Left renal cortex interstitium (tissue), 4 donors: ENCODE measurements around the gene HOXC6. TPM values are rescaled to one million over a fixed set of nuclear protein-coding genes. Genes with fewer than 3 reads are reported as not detected.

Experiments
- DNase-seq, 4 donors: peaks; one replicate each; pipeline ENCODE4 v3.0.0-alpha.2; 2013; ENCODE audit warnings: low read depth in 4 of 4, low spot score in 2 of 4, missing footprints in 1 of 4
- polyA plus RNA-seq, 4 donors: library from polyadenylated mRNA; unstranded; fragments of 120-200 nt; gene quantifications; one replicate each; pipeline ENCODE4 v1.2.1, GENCODE V29; 2013; ENCODE audit not compliant: insufficient read length in 4 of 4

Gene HOXC6
- polyA plus RNA-seq, 4 donors = 23.8 to 49.8 (median 39.7) TPM

DNA sequence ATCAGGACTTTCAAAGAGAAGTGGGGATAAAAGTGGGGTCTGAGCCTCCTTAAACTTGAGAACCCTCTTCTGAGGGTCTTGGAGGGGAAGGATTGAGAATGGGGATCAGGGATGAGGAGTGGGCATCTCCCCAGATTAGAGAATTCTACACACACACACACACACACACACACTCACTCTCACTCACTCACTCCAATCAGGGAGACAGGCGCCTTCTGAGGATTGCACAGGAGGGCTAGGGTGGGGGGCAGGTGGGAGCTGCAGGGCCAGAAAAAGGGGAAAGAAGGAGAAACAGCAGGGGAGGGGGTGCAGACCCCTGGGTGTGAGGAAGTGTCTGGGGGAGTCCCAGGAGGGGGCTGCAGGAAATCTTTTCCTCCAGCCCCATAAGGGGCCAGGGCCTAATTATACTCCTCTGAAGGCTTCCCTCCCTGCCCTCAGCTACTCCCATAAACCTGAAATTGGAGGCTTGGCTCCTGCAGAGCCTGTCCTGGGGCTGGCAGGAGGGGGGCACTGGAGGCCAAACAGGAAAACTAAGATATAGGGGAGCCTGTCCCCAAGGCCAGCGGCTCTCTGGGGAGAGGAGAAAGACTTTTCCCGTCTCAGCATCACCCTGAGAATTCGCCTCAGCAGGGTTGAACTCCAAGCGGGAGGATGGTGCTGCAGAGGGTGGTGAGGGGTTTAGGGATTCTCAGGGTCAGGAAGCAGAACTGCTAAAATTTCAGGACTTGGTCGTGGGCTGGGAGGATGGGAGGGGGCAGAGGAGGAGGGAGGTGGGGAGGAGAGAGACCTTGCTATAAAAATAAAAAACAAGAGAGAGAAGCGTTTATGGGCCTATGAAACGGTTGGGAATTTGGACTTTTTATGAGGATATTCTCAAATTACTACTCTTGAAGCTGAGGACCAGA lies 26.7 kb upstream of the HOXC6 start:
- DNase-seq = no peak

DNA sequence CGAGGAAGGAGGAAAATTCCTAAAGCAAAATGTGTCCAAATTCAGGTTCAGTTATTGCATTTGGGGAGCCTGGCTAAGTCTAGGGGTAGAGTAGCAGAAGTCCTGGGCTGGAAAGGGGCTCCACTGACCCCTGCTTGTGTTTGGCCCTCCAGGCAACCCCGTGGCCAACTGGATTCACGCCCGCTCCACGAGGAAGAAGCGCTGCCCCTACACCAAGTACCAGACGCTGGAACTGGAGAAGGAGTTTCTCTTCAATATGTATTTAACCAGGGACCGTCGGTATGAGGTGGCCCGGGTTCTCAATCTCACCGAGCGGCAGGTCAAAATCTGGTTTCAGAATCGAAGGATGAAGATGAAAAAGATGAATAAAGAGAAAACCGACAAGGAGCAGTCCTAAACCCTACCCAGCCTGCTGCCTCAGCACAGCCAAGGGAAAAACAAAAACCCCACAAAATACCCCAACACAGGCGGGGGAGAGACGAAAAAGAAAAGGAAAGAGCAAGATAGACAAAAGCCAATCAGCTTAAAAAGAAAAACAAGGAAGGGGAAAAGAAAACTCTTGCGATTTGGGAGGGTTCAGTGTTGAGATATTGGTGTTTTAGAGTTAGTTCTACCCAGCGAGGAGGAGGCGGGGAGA lies 25.8 kb upstream of the HOXC6 start:
- no peak for DNase-seq

DNA sequence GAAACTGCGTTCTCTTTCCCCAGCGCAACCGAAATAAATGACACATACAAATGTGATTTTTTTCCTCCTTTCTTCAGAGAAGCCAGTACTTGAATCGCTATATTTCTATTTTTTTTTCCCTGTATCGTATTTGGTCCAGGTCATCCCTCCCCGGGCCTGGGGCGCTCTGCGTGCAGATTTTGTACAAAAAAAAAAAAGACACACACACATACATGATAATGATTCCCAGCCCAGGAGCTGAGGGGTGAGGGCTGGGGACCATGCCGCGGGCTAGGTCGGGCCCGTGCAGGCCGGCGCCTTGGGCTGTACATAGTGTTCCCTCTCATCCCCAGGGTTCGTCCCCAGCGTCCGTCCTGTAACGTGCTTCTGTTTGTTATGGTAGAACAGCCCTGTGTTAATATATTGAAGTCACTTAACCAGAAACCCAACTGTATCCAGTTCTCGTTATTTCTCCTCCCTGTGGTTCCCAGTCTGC lies 25.3 kb upstream of the HOXC6 start:
- no peak for DNase-seq

DNA sequence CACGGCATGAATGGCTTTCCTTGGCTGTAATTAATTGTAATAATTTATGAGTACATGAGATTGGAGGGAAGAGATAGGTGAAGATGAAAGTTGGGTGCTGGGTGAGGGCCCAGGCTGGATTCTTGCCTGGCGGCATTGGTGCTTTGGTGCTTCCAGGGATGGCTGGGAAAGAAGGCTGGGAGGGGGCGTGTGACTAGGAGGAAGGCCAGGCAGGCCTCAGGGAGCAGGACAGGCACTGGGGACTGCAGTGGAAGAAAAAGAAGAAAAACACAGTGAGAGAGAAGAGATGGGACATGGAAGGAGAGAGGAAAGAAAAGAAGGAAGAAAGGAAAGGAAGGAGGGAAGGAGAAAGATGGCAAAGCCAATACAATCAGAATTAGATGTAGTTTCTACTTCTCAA lies 24.6 kb upstream of the HOXC6 start:
- DNase-seq = no peak

DNA sequence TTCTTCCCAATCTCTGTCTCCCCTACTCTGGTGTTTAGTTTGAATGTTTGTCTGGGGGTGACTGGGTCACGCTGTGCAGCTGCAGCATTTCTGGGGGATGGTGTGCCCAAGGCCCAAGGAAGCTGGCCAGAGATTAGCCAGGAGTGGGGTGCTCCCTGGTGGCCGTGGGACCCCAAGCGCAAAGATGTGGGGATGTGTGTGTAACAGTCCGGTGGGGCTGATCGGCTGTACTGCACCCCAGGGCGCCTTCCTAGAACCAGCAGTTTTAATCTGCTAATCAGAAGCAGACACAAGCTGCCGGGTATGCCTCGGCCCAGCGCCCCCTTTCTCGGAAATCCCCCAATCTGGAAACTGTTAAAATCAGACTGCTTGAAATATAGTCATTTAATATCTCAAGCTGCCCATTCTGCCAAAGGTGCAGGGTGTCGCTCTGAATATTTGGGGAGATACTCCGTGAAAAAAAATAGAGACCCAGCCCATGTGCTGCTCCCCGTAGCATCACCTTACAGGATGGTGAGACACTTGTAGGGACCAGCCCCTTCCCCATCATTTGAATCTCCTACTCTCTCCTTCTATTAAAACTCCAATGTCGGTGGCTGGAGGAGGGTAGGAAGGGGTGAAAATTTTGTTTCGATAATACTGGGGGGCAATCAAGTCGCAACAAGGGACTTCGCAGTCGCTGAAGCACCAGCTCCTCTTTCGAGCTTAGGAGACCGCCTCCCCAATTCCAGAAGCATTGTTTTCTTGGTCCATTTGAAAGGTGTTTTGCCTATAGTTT lies 24.0 kb upstream of the HOXC6 start:
- DNase-seq = no peak

DNA sequence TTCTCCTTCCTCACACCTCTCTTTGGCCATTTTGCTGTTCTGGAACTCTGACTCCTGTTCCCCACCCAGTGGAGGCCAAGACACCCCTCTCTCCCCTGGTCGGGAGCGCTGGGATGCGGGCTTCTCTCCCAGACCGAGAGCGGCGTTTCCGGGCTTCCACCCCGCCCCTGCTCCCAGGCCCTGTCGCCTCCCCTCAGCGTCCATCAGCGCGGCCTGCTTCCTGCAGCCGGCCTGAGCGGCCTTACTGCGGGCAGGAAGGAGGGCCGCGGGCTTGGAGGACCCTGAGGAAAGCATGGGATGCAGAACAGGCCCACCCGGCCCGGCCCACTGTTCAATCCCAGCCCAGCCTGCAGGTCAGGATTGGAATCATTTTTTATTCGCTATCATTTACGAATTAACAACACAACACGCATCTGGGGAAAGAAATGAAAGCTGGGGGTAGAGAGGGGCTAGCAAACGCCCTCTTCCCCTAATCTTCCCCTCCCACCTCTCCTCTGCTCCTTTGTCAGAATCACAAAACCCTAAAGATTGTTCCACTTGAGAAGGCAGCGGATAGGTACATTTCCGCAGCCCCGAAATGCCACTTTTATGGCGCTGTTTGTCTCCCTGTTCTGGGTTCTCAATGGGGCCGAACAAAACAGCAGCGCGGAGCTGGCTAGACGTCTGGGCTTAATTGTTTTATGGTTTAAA lies 23.3 kb upstream of the HOXC6 start:
- no peak for DNase-seq

DNA sequence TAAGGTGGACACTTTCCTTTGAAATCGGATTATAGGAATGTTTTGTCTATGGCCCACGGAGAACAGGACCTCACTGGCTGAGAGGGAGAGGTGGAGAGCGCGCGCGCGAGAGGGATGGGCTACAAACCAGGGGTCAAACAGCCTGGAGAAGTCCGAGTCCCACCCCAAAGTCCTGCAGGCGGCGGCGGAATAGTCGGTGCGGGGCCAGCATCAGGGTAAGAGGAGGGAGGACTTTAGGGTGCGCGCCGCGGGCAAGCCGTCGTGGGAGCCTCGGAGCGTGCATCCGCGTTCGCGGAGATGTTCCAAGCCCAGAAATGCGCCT lies 22.7 kb upstream of the HOXC6 start:
- DNase-seq = no peak

DNA sequence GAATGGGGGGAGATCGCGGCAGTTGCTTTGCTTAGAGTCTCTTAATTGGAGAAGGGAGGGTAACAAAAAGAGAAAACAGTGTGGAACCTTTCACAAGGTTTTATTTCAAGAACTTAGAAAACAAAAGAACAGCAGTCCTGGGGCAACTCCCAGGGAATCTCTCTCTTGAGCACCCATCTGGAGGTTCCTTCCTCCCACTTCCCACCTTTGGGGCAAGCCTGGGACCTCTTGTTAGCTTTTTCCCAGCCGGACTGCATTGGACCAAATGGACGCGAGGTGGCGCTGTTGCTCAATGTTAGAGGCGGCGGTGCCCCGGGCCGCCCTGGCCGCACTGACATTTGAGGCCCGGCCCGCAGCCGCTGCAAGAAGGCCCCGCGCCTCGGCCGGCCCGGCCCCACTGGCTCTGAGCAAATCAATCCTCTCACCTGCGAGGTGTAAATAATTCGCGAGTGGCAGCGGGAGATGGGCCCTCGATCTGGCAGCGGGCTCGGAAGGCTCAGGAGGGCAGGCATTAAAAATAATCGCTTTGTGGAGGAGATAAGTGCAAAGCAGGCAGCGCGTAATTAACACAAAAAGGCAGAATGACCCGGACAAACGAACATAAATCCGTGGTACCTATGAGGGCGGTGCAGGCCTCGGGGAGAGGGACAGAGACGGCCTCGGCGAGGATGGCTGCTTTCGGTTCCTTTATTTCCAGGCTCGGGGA lies 22.2 kb upstream of the HOXC6 start:
- DNase-seq = peak in 3 of 4 donors; percentile 87 to 94 (median 93)

DNA sequence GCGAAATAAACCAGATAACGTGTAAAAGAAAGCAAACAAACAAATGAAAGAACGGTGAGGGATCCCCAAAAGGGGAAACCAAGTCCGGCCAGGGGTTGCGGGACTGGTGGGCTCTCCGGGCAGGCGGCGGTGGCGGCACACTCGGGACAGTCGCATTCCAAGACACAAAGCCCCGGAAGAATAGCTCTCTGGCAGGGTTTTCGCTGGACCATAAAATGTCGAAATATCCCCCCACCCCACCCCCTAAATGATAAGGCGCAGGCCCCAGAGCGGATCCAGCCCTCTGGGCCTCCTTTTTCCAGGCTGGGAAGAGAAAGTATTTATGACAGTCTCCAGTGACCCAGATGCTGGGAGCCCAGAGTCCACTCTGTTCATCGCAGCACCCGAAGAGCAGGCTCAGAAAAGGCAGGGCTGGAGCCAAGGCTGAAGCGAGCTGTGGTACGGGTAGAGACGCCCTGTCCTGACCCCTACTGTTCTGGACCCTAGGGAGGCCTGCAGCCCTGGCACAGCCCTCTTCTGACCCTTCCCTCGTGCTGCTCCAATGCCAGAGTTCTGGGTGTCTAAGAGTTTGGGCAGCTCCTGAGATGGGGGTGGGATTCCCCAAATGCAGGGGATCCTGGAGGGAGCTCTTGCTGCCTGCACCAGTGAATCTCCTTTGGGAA lies 21.6 kb upstream of the HOXC6 start:
- DNase-seq = no peak

DNA sequence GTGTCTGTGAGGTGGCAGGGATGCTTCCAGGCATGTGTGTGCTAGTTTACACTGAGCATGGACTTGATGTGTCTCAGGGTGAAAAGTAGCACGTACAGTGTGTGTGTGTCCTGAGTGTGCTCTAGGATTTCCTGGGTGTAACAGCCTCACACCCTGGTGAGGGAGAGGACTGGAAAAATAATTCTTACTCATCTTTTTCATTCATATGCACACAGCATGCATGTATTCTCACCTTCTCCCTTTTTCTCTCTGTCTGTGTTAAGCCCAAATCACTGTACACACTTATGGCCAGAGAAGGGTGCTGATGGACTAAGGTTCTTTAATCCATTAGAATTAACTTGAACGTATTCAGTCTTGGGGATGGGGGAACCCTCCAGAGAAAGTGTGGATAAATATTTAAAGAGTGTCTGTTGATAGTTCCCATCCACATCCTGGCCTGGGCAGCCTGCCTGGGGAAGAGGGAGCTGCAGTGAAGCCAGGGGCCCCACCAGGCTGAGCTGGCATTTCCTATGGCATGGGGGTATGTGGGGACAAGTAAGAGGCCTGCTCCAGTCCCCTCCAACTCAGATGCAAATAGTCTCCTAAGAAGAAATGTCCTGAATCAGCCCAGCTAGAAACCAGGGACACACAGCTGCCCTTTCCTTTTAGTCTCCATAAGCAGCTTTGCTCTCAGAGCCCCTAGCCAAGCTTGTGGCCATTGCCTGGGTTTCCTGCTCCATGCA lies 20.5 kb upstream of the HOXC6 start:
- no peak for DNase-seq

DNA sequence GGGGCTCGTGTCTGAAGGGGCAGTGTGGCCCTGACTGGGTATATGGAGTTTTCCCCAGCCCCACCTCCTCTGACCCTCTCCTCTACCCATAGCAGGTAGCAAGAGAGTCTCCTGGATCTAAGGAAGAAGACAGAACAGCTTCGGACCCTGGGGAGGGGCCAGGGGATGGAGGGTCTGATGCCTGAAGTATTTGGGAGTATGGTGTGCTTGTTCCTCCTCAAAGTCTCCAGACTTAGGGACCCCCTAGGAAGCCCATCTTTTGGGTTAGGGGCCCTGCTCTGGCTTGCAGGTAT lies 20.0 kb upstream of the HOXC6 start:
- DNase-seq = no peak

DNA sequence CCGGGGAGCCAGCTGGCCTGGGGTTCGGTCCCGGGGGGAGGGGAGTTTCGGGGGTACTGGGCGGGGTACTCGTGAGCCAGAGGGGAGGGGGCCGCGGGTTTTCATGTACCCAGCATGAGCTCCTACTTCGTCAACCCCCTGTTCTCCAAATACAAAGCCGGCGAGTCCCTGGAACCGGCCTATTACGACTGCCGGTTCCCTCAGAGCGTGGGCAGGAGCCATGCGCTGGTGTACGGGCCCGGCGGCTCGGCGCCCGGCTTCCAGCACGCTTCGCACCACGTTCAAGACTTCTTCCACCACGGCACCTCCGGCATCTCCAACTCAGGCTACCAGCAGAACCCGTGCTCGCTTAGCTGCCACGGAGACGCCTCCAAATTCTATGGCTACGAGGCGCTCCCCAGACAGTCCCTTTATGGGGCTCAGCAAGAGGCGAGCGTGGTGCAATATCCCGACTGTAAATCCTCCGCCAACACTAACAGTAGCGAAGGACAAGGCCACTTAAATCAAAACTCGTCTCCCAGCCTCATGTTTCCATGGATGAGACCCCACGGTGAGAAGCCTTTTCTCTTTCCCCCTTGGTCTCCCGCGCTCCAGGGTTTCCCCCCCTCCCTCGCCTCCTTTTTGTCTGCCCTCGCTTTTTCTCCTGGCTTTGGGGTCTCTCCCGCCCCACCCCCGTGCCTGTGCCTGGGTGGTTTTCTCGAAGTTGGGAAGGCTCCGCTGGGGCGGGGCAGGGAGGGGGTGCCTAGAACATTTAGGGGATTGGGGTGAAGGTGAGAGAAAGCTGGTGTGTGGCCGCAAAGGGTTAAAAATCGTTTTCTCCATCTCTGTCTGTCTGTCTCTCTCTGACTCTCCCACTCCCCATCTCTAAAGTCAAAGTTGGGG lies 18.8 kb upstream of the HOXC6 start:
- no peak for DNase-seq

DNA sequence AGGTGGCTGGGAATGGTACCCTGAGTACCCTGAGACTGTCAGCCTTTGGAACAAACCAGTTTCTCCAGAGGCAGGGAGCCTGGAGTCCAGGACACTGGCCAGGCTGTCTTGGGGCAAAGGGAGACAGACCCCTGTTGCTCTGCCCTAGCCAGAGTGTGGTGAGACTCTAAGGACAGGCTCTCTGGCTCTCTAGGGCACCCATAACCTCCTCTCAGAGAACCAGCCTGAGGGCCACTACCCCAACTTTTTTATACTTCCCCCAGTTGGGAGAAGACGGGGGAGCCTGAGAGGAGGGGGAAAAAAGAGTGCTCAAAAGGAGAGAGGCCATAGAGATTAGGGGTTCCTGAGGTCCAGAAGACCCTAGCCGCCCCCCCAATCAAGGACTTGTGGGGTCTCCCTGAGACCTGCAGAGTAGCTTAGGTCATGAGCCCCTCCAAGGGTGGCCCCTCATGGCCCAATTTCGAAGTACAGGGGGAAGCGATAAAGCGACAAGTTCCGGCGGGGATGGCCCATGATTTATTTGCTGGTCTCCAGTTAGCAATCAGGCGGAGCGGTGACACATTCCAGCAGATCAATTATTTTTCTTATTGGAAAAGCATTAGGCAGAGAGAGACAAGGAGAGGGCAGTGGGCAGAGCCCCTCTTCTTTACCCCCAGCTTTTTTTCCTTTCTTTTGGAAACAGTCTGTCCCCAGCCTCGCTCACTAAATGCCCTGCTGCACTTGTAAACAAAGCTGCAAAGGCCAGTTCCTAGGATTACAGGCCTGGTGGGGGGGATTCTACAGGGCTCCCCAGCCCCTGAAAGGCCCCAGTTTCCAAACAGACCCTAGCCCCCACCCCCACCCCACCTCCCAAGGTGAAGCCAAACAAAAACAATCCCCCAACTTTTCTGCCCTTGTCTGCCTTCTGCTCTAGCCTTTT lies 17.9 kb upstream of the HOXC6 start:
- DNase-seq = no peak

DNA sequence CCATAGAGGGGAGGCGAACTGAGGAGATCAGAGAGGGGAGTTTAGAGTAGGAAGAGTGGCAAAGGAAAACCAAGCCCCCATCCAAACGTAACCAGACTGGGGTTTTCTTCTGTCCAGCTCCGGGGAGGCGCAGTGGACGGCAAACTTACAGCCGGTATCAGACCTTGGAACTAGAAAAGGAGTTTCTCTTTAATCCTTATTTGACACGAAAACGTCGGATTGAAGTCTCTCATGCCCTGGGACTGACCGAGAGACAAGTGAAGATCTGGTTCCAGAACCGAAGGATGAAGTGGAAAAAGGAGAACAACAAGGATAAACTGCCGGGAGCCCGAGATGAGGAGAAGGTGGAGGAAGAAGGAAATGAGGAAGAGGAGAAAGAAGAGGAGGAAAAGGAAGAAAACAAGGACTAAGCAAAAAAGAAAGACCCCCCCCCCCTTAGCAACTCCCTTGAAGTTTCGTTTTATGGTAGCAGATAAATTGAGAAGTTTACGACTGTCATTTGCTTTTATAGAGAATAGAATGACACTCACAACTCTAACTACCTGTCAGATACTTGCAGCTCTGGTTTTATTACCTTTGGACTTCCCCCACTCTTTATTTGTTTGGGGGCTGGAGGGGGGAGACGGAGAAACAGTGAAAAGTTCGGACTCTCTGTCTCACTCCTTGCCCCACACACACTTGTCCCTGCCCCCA lies 17.1 kb upstream of the HOXC6 start:
- DNase-seq = no peak

DNA sequence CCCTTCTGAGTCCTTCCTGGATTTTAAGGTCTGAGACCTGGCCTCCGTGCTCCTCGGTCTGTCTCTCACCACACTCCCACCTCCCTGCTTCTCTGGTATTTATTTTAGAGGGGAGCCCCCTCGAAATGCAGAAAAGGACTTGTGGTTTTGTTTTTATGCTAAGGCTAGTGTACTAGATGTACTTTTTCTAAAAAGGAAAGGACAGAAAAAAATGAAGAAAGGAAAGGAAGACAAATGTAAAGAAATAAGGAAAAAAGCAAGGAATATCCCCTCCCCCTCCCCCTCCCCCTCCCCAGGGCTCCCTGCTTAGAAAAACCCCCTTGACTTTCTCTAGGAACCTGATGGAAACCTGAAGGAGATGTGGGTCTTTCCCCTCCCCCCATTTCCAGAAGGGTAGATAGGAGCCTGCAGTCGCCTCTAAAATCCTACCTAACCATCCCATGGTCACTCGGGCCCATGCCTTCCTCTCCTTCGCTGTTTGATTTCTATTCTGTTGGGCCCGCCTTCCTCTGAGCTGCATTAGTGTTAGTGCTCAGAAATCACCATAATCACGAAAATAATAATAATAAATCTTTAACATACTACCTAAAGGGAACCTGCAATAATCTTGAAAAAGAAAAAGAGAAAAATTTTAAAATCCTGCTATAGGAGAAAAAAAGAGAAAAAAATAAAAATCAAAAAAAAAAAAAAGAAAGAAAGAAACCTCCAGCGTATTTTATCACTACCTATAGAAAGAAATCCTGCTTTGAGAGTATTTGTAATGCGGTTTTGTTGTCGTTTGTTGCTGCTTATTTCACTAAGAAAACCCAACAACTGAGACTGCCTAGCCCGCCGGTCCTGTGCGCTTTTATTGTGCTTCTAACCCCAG lies 16.3 kb upstream of the HOXC6 start:
- no peak for DNase-seq
